Measurements from ENCODE around the gene TMCO6.

Gene TMCO6

GRCh38 chr5:140631036-140631417, 8.2 kb upstream of the TMCO6 start:
- H3K4me3 ChIP-seq (ENCODE audit: low read depth, low read length) = no peak overlapping the region

GRCh38 chr5:140631831-140632365, 7.4 kb upstream of the TMCO6 start:
- peak overlapping the region; percentile 54 for H3K4me3 ChIP-seq (ENCODE audit: low read depth, low read length)
- TF ChIP-seq CTCF (IDR thresholded peaks at IDR 0.05; ENCODE audit: borderline replicate concordance, insufficient read depth, low read depth, low read length) = no peak

More at GRCh38 chr5:140631036-140631417, 8.2 kb upstream of the TMCO6 start:
- no peak for TF ChIP-seq CTCF (IDR thresholded peaks at IDR 0.05; ENCODE audit: borderline replicate concordance, insufficient read depth, low read depth, low read length)

GRCh38 chr5:140632366-140633020, 6.8 kb upstream of the TMCO6 start:
- peak overlapping the region; percentile 54 for H3K4me3 ChIP-seq (ENCODE audit: low read depth, low read length)
- 0 out of 2 replicates have a peak, but pooled peaks have one; percentile 5 for TF ChIP-seq CTCF (IDR thresholded peaks at IDR 0.05; ENCODE audit: borderline replicate concordance, insufficient read depth, low read depth, low read length)

- TF ChIP-seq CTCF (IDR thresholded peaks at IDR 0.05; ENCODE audit: borderline replicate concordance, insufficient read depth, low read depth, low read length) = no peak
- H3K4me3 ChIP-seq (ENCODE audit: low read depth, low read length) = peak within 1 kb of the TSS; percentile 54
These were observed 6.2 kb upstream of the TMCO6 start, which contains the start of gene CD14 for GRCh38 chr5:140633021-140633471. Gene CD14 (minus strand): TSS chr5:140633175. CDS start chr5:140633071, 104 bp downstream.

- no peak overlapping the region for H3K4me3 ChIP-seq (ENCODE audit: low read depth, low read length)
These were observed 5.8 kb upstream of the TMCO6 start for GRCh38 chr5:140633501-140633900.

GRCh38 chr5:140634103-140634502, 5.1 kb upstream of the TMCO6 start:
- no peak overlapping the region for H3K4me3 ChIP-seq (ENCODE audit: low read depth, low read length)
- TF ChIP-seq CTCF (IDR thresholded peaks at IDR 0.05; ENCODE audit: borderline replicate concordance, insufficient read depth, low read depth, low read length) = no peak

More at GRCh38 chr5:140633501-140633900, 5.8 kb upstream of the TMCO6 start:
- no peak for TF ChIP-seq CTCF (IDR thresholded peaks at IDR 0.05; ENCODE audit: borderline replicate concordance, insufficient read depth, low read depth, low read length)
